HG02938 (cell line): Measurements from ENCODE around the gene USP24.
"Not testable (repeated sequence)": the region's sequence is repeated elsewhere in the genome, so short reads cannot be mapped to it uniquely, and the experiment has no call there.

Source experiments
- ATAC-seq: cut with Tn5 transposase; IDR thresholded peaks from one replicate; pipeline ENCODE4 v1.9.1; 2021; ENCODE audit warnings: mild to moderate bottlenecking, moderate library complexity; ENCODE audit not compliant: unreplicated experiment

Gene USP24

DNA sequence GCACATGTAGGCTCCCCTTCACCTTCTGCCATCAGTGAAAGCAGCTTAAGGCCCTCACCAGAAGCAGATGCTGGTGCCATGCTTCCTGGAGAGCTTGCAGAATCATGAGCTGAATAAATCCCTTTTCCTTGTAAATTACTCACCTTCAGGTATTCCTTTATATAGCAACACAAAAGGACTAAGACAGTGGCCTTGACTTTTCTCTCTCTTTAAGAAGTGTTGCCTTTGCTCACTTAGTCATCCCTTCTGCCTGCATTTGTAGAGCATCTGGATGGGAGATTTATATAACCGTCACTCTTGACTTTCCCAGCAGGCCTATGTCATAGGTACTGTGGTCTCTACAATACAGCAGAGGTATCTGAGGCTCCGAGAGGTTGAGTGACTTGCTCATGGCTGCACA, 172.2 kb downstream of the USP24 start:
- ATAC-seq: no peak

DNA sequence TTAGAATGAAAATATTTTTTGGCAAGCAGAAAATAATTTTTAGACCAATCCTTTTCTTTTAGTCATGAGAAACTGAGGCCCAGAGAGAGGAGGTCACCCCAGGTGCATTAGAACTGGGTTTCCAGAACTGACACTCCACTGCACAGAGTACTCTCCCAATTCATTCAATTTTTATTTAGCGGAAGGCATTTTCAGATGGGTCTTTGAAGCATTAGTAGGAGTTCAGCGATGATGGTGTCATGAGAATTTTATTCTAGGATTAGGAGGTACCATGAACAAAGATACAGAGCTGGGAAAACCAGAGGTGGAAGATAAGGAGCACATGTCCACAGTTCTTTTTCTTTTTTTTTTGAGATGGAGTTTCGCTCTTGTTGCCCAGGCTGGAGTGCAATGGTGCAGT, 173.6 kb downstream of the USP24 start:
- ATAC-seq: no peak

DNA sequence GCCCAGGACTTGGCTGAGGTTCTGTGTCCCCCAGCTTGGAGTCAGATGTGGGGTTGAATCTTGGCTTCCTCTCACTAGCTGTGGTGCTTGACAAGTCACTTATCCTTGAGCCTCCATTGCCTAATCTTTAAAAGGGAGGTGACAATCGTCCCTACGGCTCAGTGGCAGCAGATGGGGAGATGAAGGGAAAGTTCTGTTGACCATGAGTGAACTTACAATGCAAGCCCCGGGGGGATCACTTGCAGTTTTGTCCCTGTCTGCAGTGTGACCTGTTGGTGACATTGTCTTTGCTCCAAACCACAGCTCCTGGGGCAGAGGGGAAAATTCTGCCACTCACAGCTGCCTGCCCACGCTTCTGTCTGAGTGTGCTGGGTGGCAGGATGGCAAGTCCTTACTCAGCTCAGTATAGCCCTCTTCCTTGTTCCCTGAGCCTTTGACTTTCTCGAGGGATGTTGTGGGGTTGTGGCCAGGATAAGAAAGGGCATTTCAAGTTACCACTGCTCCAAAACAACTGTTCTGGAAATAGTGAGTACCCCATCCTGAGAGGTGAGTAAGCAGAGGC, 174.2 kb downstream of the USP24 start:
- ATAC-seq: no peak

DNA sequence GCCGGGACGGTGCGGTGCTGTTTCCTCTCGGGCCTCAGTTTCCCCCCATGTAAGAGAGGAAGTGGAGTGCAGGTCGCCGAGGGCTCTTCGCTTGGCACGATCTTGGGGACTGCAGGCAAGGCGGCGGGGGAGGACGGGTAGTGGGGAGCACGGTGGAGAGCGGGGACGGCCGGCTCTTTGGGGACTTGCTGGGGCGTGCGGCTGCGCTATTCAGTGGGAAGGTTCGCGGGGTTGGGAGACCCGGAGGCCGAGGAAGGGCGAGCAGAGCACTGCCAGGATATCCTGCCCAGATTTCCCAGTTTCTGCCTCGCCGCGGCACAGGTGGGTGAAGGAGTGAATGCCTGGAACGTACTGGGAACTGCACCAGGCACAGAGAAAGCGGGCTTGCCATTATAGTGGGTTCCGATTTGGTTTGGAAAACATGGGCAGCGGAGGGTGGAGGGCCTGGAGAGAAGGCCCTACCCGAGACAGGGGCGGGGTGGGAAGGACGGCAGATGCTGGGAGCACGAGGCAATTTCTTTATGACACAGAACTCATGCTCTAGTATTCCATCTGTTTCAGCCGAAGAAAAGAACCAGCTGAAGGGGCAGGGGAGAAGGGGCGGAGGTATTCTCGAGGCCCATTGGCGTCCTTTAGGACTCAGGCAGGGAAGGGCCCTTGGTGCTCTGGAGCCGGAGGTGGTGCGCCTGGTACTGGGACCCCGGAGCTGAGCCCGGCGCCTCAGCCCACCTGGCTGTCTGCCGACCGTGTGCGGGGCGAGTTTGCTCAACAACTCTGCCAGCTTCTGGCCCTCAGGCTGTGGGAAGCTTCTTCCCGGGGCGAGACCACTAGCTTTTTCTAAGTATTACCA, 174.9 kb downstream of the USP24 start:
- no peak for ATAC-seq

DNA sequence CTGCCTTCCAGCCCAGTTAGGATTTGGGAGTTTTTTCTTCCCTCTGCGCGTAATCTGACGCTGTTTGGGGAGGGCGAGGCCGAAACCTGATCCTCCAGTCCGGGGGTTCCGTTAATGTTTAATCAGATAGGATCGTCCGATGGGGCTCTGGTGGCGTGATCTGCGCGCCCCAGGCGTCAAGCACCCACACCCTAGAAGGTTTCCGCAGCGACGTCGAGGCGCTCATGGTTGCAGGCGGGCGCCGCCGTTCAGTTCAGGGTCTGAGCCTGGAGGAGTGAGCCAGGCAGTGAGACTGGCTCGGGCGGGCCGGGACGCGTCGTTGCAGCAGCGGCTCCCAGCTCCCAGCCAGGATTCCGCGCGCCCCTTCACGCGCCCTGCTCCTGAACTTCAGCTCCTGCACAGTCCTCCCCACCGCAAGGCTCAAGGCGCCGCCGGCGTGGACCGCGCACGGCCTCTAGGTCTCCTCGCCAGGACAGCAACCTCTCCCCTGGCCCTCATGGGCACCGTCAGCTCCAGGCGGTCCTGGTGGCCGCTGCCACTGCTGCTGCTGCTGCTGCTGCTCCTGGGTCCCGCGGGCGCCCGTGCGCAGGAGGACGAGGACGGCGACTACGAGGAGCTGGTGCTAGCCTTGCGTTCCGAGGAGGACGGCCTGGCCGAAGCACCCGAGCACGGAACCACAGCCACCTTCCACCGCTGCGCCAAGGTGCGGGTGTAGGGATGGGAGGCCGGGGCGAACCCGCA, 175.7 kb downstream of the USP24 start, which contains the start of gene PCSK9:
PCSK9 (plus strand) TSS at position 207 of the 741 bp plus-strand sequence; CDS start at position 497, 290 bp downstream.
- no peak for ATAC-seq

DNA sequence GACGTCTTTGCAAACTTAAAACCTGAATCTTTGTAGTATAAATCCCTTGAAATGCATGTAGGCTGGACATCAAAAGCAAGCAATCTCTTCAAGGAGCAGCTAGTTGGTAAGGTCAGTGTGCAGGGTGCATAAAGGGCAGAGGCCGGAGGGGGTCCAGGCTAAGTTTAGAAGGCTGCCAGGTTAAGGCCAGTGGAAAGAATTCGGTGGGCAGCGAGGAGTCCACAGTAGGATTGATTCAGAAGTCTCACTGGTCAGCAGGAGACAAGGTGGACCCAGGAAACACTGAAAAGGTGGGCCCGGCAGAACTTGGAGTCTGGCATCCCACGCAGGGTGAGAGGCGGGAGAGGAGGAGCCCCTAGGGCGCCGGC, 176.2 kb downstream of the USP24 start:
- no peak for ATAC-seq

DNA sequence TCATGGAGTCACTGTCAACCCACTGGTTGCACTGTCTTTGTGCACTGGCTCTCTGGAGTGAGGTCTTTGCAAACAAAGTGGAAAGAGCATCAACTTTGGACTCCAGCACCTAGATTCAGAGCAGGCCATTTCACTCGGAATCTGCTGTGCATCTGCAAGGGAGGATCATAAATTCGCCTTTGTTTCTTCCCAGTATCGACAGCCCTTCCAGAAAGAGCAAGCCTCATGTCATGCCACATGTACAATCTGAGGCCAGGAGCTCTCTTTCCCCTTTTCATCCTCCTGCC, 176.7 kb downstream of the USP24 start:
- no peak for ATAC-seq

DNA sequence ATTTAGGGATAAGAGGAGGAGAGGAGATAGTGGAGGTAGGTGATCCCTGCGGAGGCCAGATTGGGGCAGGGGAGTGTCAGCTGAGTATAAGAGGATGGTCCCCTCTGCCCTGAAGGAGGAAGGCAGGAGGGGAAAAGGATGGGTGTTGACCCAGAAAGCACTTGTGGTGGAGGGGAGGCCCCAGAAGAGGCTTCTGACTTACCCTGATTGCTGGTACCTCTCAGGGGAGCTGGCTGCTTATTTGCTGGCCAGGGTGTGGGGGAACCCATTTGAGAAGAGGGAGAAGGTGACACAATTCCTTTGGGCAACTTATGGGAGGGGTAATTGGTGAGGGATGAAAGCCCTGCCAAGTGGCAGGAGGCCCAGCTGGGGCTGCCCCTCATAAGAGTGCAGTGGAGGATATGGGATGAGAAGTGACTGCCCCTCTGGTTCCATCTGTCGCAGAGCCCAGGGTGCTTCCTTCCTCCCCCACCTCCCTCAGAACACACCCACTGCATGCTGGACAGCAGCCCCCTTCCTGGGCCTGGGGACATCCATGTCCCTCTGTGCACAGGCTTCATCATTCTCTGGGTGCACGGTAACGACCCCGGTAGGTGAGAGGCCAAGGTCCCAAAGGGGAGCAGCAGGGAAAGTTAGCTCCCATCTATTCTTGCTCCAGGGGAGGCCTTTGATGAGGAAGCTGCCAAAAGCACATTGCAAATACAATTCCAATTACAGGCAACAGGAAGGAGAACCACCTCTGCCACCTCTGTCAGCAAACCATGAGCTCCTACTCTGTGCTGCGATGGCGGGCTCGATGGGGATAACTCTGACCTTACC, 177.2 kb downstream of the USP24 start:
- ATAC-seq: no peak

DNA sequence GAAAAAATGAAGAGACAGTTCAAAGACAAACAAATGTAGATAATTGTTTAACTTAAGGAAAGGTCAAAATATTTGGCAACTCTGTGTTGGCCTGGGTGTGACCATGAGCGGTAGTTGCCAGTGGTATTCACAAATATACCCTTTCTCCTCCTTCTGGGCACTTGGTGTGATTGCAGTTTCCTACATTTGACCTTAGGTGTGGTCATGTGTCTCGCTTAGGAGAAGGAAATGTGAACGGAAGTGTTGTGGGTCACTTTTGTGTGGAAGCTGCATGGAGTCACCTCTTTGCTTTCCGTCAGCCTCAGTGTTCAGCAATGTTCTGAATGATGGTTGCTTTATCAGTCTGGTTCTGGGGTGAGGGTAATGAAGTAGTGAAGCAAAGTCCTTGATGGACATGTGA, 179.3 kb downstream of the USP24 start:
- no peak for ATAC-seq

DNA sequence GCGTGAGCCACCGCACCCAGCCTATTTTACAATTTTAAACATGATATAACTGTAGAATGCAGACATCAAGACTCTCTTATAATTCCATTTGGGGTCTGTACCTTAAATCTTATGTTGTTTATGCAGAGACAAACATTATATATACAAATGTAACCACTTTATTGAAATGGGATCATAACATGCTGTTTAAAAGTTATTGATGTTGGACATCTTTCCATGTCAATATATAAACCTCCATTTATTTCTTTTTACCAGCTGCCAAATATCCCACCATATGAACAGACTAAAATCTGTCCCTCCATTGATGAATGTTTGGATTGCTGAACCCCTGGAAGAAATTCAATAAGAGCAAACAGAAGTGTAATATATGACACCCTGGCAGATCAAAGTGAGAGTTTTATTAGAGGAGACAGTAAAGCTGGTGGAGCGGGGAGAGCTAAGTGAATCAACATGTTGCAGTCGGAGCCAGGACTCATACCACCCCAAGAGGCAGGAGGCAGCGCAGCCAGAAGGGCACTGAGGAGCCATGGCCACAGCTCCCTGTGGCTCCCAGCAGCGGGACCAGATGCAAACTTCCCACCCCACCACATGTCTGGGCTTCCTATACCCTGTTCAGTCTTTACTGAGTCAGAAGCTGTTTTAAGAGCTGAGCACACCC, 180.6 kb downstream of the USP24 start:
- no peak for ATAC-seq

DNA sequence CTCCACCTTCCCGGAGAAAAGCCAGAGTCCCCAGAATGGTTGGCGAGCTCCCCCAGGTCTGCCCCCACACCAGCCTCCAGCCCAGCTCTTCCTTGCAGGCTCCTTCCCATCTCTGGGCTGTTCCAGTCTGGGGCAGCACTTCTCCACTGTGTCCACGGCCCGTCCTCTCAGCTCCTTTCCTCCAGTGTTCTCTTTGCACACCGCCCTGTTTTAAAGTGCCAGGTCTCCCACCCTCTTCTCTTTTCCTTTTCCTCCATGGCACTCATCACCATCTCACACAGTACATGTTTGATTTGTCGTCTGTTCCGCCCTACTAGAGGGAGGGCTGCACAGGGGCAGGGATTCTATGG, 181.9 kb downstream of the USP24 start:
- no peak for ATAC-seq

DNA sequence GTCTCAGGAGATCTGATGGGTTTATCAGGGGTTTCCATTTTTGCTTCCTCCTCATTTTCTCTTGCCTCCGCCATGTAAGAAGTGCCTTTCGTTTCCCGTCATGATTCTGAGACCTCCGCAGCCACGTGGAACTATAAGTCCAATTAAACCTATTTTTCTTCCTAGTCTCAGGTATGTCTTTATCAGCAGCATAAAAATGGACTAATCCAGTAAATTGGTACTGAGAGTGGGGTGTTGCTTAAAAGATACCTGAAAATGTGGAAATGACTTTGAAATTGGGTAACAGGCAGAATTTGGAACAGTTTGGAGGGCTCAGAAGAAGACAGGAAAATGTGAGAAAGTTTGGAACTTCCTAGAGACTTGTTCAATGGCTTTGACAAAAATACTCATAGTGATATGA, 184.1 kb downstream of the USP24 start:
- ATAC-seq: not testable (repeated sequence)

DNA sequence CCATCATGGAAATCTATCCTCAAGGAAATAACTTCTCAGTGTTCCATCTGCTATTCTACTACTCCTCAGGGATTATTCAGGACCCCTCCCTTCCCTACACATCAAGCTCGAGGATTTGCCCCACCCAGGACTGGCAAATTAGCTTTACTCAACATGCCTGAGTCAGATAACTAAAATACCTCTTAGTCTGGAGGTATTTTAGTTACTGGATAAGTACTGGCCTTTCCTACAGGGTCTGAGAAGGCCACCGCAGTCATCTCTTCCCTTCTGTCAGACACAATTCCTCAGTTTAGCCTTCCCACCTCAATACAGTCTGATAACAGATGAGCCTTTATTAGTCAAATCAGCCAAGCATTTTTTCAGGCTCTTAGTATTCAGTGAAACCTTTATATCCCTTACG, 188.5 kb downstream of the USP24 start:
- not testable (repeated sequence) for ATAC-seq

DNA sequence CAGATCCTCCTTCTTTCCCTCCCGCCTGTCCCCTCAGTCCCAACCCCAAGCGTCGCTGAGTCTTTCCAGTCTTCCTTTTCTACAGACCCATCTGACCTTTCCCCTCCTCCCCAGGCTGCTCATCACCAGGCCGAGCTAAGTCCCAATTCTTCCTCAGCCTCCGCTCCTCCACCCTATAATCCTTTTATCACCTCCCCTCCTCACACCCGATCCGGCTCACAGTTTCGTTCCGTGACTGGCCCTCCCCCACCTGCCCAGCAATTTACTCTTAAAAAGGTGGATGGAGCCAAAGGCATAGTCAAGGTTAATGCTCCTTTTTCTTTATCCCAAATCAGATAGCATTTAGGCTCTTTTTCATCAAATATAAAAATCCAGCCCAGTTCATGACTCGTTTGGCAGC, 191.0 kb downstream of the USP24 start:
- not testable (repeated sequence) for ATAC-seq

DNA sequence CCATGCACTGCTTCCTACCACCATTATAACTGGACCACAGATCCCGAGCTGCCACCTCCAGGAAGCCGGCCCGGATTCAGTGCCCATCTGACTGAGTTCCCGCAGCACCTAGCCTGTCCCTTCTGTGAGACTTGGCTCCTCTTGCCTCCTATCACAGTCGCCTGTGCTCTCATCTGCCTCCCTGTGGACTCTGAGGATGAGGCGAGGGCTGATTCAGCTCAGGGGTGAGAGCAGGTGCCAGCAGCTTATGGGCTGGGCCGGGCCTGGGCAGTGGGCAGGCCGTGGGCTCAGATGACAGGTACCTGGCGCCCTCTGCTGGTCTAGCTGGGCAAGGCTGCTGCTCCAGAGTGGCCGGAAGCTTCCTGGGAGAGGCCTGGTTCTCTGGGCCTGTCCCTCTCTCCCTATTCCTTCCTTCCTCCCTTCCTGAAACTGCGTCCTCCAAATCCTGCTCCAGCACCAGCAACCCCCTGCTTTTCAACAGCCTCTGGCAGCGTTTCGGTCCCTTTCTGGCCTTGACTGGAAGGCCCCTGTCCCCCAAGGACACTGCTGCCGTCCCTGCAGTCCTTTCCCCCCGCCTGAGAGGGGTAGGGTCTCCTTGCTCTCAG, 193.1 kb downstream of the USP24 start:
- peak; percentile 67 for ATAC-seq

DNA sequence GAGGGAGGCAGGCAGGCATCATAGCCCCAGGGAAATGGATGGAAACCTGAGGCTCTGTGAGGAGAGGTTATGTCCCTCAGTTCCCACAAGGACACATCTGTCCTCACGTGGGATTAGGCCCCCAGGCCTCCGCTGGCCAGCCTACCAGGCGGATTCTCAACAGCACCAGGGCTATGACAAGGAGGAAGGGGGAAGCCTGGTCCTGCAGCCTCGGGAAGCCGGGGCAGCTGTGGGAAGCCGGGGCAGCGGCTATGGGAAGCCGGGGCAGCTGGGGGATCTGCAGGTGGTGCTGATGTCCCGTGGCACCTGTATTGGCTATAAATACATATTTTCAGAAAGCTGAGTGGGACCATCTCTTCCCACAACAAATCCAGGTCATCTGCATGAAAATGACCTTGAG, 196.8 kb downstream of the USP24 start:
- no peak for ATAC-seq
